Left colon (tissue), 2 donors: ENCODE results near the gene ZNF143. TPM values are rescaled to one million over a fixed set of nuclear protein-coding genes. Genes with fewer than 3 reads are reported as not detected.
A peak's percentile ranks its signal among the peaks of the same experiment; 100 is the strongest.
"Not testable (repeated sequence)": the region's sequence is repeated elsewhere in the genome, so short reads cannot be mapped to it uniquely, and the experiment has no call there.

ENCODE experiments used
- ATAC-seq: fragments of 200-7000 bp; cut with Tn5 transposase; one replicate; pipeline ENCODE4 v1.9.1; 2020; ENCODE audit warnings: mild to moderate bottlenecking, moderate library complexity
- DNase-seq, 2 donors: peaks; one replicate each; pipeline ENCODE4 v3.0.0-alpha.2; 2020
- intact Hi-C, 2 donors: fragments of 100-400 bp; cut with DNase I in 1 of 2; cut with micrococcal nuclease in 1 of 2; formaldehyde crosslinking; loops; one replicate each; pipeline versions ENCODE4 v1.11.2 to v1.14.0; 2022; cut with DNase I, micrococcal nuclease
- total RNA-seq, 2 donors: library from RNA; stranded (reverse); fragmentation: NEBNext Ultra II Directional; extraction: Animal tissue kit (Norgen Biotek cat#: 25700); gene quantifications; one replicate each; pipeline ENCODE4 v1.2.1, GENCODE V29; 2021
- donor health status: DM: no; HTN: no; CAD: no.
- donor health status: DM: yes; HTN: yes; CAD: no.

Gene ZNF143
- total RNA-seq, 2 donors from 2014 or later: 23.5 to 26.4 TPM

- DNase-seq: no peak
- intact Hi-C loops: no loop called here
- no peak for ATAC-seq
Measured at GRCh38 chr11:9494316-9494715, 33.5 kb downstream of the ZNF143 start.

GRCh38 chr11:9495803-9496514, 35.1 kb downstream of the ZNF143 start:
- ATAC-seq (no peak), DNase-seq (no peak)
- intact Hi-C loops: no loop called here

- ATAC-seq (peak; percentile 58), DNase-seq (no peak)
- intact Hi-C loops: no loop called here
Measured at GRCh38 chr11:9498457-9499078, 37.8 kb downstream of the ZNF143 start.

- intact Hi-C loops: no loop called here
- DNase-seq (peak; percentile 62 to 87), ATAC-seq (peak; percentile 66)
Measured at GRCh38 chr11:9506489-9507276, 45.9 kb downstream of the ZNF143 start.

GRCh38 chr11:9507277-9507580, 46.4 kb downstream of the ZNF143 start:
- DNase-seq (no peak), ATAC-seq (no peak)
- intact Hi-C loops: no loop called here

- intact Hi-C loops: no loop called here
- ATAC-seq: no peak
- DNase-seq: no peak
Measured at GRCh38 chr11:9509041-9509440, 48.2 kb downstream of the ZNF143 start.

GRCh38 chr11:9512370-9513019, 51.7 kb downstream of the ZNF143 start:
- intact Hi-C loops: no loop called here
- no peak for DNase-seq
- no peak for ATAC-seq

- intact Hi-C loops, ATAC-seq, DNase-seq: not testable (repeated sequence)
Measured at GRCh38 chr11:9514576-9514975, 53.8 kb downstream of the ZNF143 start.

GRCh38 chr11:9516113-9516512, 55.3 kb downstream of the ZNF143 start:
- DNase-seq (peak; percentile 53), ATAC-seq (peak; percentile 91)
- intact Hi-C loops: no loop called here

- DNase-seq: no peak
- intact Hi-C loops: no loop called here
- no peak for ATAC-seq
Measured at GRCh38 chr11:9518835-9519410, 58.1 kb downstream of the ZNF143 start.

- no peak for DNase-seq
- intact Hi-C loops: no loop called here
- no peak for ATAC-seq
Measured at GRCh38 chr11:9524001-9524400, 63.2 kb downstream of the ZNF143 start.

GRCh38 chr11:9525116-9525515, 64.3 kb downstream of the ZNF143 start:
- no peak for DNase-seq
- intact Hi-C loops: no loop called here
- peak; percentile 34 for ATAC-seq

GRCh38 chr11:9527481-9528135, 66.8 kb downstream of the ZNF143 start:
- DNase-seq (no peak), ATAC-seq (peak; percentile 44)

GRCh38 chr11:9528136-9528501, 67.3 kb downstream of the ZNF143 start:
- DNase-seq (no peak), ATAC-seq (no peak)
- intact Hi-C loops: no loop called here

More at GRCh38 chr11:9527481-9528135, 66.8 kb downstream of the ZNF143 start:
- intact Hi-C loops: no loop called here

- ATAC-seq: no peak
- intact Hi-C loops: no loop called here
- no peak for DNase-seq
Measured at GRCh38 chr11:9528573-9529333, 67.9 kb downstream of the ZNF143 start.

GRCh38 chr11:9529334-9529650, 68.5 kb downstream of the ZNF143 start:
- ATAC-seq: peak; percentile 55
- peak; percentile 47 to 73 for DNase-seq
- intact Hi-C loops: no loop called here

- ATAC-seq (no peak), DNase-seq (no peak)
- intact Hi-C loops: loop anchor here in 1 of 2 donors (10.0 kb wide), 1 partner anchor 85 kb away; no protein-coding TSS in a partner anchor
Measured at GRCh38 chr11:9530020-9530621, 69.3 kb downstream of the ZNF143 start.
